Body of pancreas (tissue), 4 donors: ENCODE data around the gene NIT1.

Source experiments
- POLR2A ChIP-seq, 3 donors: fragments of 450-650 bp; IDR thresholded peaks; one replicate each; pipeline ENCODE4 v1.6.1; 2016; ENCODE audit warnings: antibody characterized with exemption in 3 of 3, mild to moderate bottlenecking in 2 of 3
- TF ChIP-seq, protein P1 (sequence below), 7 experiments: fragments of 450-650 bp in 4 of 7; fragments of 200-600 bp in 3 of 7; sonication (generic) in 3 of 7; IDR thresholded peaks; one replicate each; pipeline ENCODE4 v1.5.1; 2016 to 2019; ENCODE audit warnings: antibody characterized with exemption in 7 of 7

DNA sequence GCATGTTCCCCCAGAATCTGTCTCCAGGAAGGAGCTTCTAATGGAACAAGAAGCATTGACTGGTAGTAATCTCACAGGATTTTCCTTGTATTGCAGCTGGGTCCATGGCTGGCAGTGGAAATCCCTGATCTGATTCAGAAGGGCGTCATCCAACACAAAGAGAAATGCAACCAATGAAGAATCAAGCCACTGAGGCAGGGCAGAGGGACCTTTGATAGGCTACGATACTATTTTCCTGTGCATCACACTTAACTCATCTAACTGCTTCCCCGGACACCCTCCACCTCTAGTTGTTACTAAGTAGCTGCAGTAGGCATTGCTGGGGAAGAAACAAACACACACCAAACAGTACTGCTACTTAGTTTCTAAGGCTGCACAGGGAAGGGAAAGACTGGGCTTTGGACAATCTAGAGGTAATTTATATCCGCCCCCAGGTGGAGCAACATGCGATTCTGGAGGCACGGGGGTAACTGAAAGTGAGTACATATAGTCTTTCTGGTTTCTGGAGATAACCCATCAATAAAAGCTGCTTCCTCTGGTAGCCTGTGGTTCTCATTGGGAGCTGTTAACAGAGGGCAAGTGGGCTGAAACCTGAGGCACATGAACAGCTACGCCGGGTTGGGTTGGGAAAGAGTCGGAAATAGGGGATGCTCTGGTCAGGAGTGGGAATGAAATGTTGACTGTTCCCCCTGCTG, 40.6 kb downstream of the NIT1 start:
- TF ChIP-seq, protein P1, sequence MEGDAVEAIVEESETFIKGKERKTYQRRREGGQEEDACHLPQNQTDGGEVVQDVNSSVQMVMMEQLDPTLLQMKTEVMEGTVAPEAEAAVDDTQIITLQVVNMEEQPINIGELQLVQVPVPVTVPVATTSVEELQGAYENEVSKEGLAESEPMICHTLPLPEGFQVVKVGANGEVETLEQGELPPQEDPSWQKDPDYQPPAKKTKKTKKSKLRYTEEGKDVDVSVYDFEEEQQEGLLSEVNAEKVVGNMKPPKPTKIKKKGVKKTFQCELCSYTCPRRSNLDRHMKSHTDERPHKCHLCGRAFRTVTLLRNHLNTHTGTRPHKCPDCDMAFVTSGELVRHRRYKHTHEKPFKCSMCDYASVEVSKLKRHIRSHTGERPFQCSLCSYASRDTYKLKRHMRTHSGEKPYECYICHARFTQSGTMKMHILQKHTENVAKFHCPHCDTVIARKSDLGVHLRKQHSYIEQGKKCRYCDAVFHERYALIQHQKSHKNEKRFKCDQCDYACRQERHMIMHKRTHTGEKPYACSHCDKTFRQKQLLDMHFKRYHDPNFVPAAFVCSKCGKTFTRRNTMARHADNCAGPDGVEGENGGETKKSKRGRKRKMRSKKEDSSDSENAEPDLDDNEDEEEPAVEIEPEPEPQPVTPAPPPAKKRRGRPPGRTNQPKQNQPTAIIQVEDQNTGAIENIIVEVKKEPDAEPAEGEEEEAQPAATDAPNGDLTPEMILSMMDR (IDR thresholded peaks at IDR 0.05) = no peak
- TF ChIP-seq POLR2A (IDR thresholded peaks at IDR 0.05) = no peak
